ENCODE results near the gene RIMBP3B.
"Not testable (repeated sequence)": the region's sequence is repeated elsewhere in the genome, so short reads cannot be mapped to it uniquely, and the experiment has no call there.

DNA sequence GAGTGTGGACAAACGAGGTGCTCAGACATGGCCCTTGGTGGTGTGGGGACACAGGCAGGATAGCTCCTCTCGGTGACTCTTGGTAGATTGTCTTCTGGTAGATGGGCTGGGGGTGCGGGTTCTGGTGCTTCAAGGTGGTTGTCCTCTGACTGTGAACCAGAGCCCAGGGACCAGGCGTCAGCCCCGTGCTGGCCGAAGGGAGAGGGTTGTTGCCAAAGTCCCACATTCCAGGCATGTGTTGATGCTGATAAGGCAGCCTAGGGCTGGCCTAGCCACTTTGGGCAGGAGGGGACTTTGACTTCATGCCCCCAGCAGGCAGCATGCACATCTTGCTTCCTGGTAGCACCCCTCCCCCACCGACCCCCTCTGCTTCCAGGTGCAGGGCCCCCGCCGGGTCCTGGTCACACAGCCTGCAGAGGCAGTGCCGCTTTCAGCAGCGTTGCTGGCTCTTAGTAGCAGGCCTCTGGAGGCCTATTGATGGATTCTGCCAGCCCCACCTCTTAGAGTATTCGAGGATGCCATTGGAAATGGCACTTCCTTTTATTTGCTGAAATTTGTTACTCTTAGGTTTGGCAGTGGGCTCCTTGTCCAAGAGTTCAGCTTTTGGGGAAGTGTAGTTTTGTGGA lies 40.6 kb downstream of the RIMBP3B start:
- not testable (repeated sequence) for TF ChIP-seq POLR2A, POLR2AphosphoS5, CTCF, EP300 (IDR thresholded peaks at IDR 0.05)
